DOHH2 (cell line): ENCODE measurements around the gene PSMB1.

Source experiments
- H3F3A ChIP-seq: fragments of 200-600 bp; sonication (generic), shearing (Covaris generic); 2 replicates; pipeline ENCODE4 v1.6.0; 2016; ENCODE audit warnings: antibody characterized with exemption, mild to moderate bottlenecking; ENCODE audit not compliant: control insufficient read depth, insufficient read depth
- H3K27ac ChIP-seq: fragments of 200-600 bp; sonication (generic); 2 replicates; pipeline ENCODE4 v1.5.1; 2014; ENCODE audit warnings: low read depth, mild to moderate bottlenecking, low read length, moderate library complexity
- H3K27me3 ChIP-seq: fragments of 200-600 bp; sonication (generic); 2 replicates; pipeline ENCODE4 v1.6.1; 2014; ENCODE audit warnings: mild to moderate bottlenecking, low read length, mixed read lengths; ENCODE audit not compliant: control insufficient read depth
- H3K36me3 ChIP-seq: fragments of 200-600 bp; sonication (generic); 2 replicates; pipeline ENCODE4 v1.6.1; 2014; ENCODE audit warnings: mild to moderate bottlenecking, low read length, moderate library complexity, mixed read lengths; ENCODE audit not compliant: control insufficient read depth
- H3K4me1 ChIP-seq: fragments of 200-600 bp; sonication (generic); 2 replicates; pipeline ENCODE4 v1.6.1; 2014; ENCODE audit warnings: mild to moderate bottlenecking, low read length, mixed read lengths; ENCODE audit not compliant: control insufficient read depth
- H3K4me2 ChIP-seq: fragments of 200-600 bp; sonication (generic); 2 replicates; pipeline ENCODE4 v1.6.0; 2014; ENCODE audit warnings: mild to moderate bottlenecking, low read length, moderate library complexity
- H3K4me3 ChIP-seq: fragments of 200-600 bp; sonication (generic); 2 replicates; pipeline ENCODE4 v1.5.1; 2014; ENCODE audit warnings: mild to moderate bottlenecking, low read length, mixed read lengths
- H3K79me2 ChIP-seq: fragments of 200-600 bp; sonication (generic); 2 replicates; pipeline ENCODE4 v1.6.1; 2014; ENCODE audit warnings: mild to moderate bottlenecking, low read length, mixed read lengths; ENCODE audit not compliant: control insufficient read depth
- H3K9me2 ChIP-seq: fragments of 200-600 bp; sonication (generic); replicated peaks from 2 replicates; pipeline ENCODE4 v1.6.1; 2014; ENCODE audit warnings: mild to moderate bottlenecking, low read length, mixed read lengths; ENCODE audit not compliant: control insufficient read depth
- H3K9me3 ChIP-seq: fragments of 200-600 bp; sonication (generic); 2 replicates; pipeline ENCODE4 v1.6.1; 2014; ENCODE audit warnings: antibody characterized with exemption, low read length, mixed read lengths; ENCODE audit not compliant: control insufficient read depth, insufficient read depth
- H4K20me1 ChIP-seq: fragments of 200-600 bp; sonication (generic); 2 replicates; pipeline ENCODE4 v1.6.0; 2014; ENCODE audit warnings: low read depth, mild to moderate bottlenecking, antibody characterized with exemption, low read length, moderate library complexity; ENCODE audit not compliant: control insufficient read depth, insufficient read depth
- CTCF ChIP-seq: fragments of 200-600 bp; sonication (generic); IDR thresholded peaks from one replicate; pipeline ENCODE4 v1.5.1; 2014; ENCODE audit warnings: antibody characterized with exemption, mild to moderate bottlenecking, low read depth, low read length; ENCODE audit not compliant: poor library complexity, severe bottlenecking
- EZH2phosphoT487 ChIP-seq: fragments of 200-600 bp; sonication (generic); IDR thresholded peaks from 2 replicates; pipeline ENCODE4 v1.6.1; 2017; ENCODE audit warnings: borderline replicate concordance, mild to moderate bottlenecking, antibody characterized with exemption, low read length, moderate library complexity, mixed read lengths

PSMB1 gene

GRCh38 chr6:170590725-170591124, 37.6 kb upstream of the PSMB1 start:
- TF ChIP-seq CTCF: no peak
- Histone ChIP-seq H3K4me3 (no peak overlapping the region), H3K9me2 (no peaks in the 10 kb centered on the region), H3K4me1 (peaks cover 2% of the 10 kb centered on the region), H3K79me2 (no peaks in the 10 kb centered on the region; the same call in 1 of the 2 replicates), H3K4me2 (no peak overlapping the region), H3K27me3 (no peaks in the 10 kb centered on the region), H4K20me1 (no peaks in the 10 kb centered on the region), H3F3A (no peaks in the 10 kb centered on the region), H3K36me3 (no peaks in the 10 kb centered on the region), H3K27ac (no peak overlapping the region), H3K9me3 (peaks cover 3% of the 10 kb centered on the region; the same call in 1 of the 2 replicates)

GRCh38 chr6:170584954-170585498, 31.9 kb upstream of the PSMB1 start:
- H4K20me1 ChIP-seq: peaks cover 5% of the 10 kb centered on the region; the same call in 1 of the 2 replicates
- no peak for TF ChIP-seq CTCF
- no peak for TF ChIP-seq EZH2phosphoT487
- peaks cover 22% of the 10 kb centered on the region for H3K4me1 ChIP-seq
- peaks cover 42% of the 10 kb centered on the region for H3K36me3 ChIP-seq
- peak overlapping the region; percentile 83 for H3K27ac ChIP-seq
- H3K27me3 ChIP-seq: no peaks in the 10 kb centered on the region
- peak overlapping the region; percentile 99 for H3K4me3 ChIP-seq
- H3K9me3 ChIP-seq: no peaks in the 10 kb centered on the region
- H3F3A ChIP-seq: peaks cover 7% of the 10 kb centered on the region
- peak overlapping the region; percentile 73 for H3K4me2 ChIP-seq
- peaks cover 46% of the 10 kb centered on the region for H3K79me2 ChIP-seq
- no peaks in the 10 kb centered on the region for H3K9me2 ChIP-seq

- Histone ChIP-seq H3K79me2 (peaks cover 46% of the 10 kb centered on the region), H4K20me1 (peaks cover 5% of the 10 kb centered on the region; the same call in 1 of the 2 replicates), H3K27ac (peak within 1 kb of the TSS; percentile 83), H3K4me1 (peaks cover 22% of the 10 kb centered on the region), H3K9me3 (no peaks in the 10 kb centered on the region), H3K4me2 (peak within 1 kb of the TSS; percentile 76), H3F3A (peaks cover 10% of the 10 kb centered on the region), H3K4me3 (peak within 1 kb of the TSS; percentile 99), H3K9me2 (no peaks in the 10 kb centered on the region), H3K36me3 (peaks cover 48% of the 10 kb centered on the region), H3K27me3 (no peaks in the 10 kb centered on the region)
- TF ChIP-seq EZH2phosphoT487 (no peak), CTCF (no peak)
Measured at GRCh38 chr6:170584181-170584953, 31.3 kb upstream of the PSMB1 start, which contains the start of gene PDCD2. PDCD2 (minus strand) TSS chr6:170584637; CDS start chr6:170584581, 56 bp downstream.
